ENCODE measurements around the gene MINK1. TPM values are rescaled to one million over a fixed set of nuclear protein-coding genes. Genes with fewer than 3 reads are reported as not detected.

The MINK1 gene
- total and polyA plus RNA-seq, 2 of the 13 experiments (the other 11 are each of a cell fraction or from before 2014, with no cell fraction given): 17.2 to 63.9 TPM

GRCh38 chr17:4858068-4858881 is 25.1 kb downstream of the MINK1 start (continued):
- TF ChIP-seq FIP1L1 (IDR thresholded peaks at IDR 0.05; ENCODE audit: borderline replicate concordance, insufficient read depth, low read depth, low read length): no peak
- TF ChIP-seq THRA (CRISPR knock-in tag; IDR thresholded peaks at IDR 0.05; ENCODE audit: borderline replicate concordance): peak; percentile 48; the same call in 1 of the 2 replicates
- no peak for TF ChIP-seq ZSCAN21 (CRISPR knock-in tag; IDR thresholded peaks at IDR 0.05; ENCODE audit: borderline replicate concordance)
- TF ChIP-seq NCOA2 (CRISPR knock-in tag; IDR thresholded peaks at IDR 0.05): peak; percentile 62
- peak; percentile 96 for TF ChIP-seq SOX5 (CRISPR knock-in tag; IDR thresholded peaks at IDR 0.05; ENCODE audit: borderline replicate concordance)
- TF ChIP-seq ZBTB38 (CRISPR knock-in tag; IDR thresholded peaks at IDR 0.05): no peak
- TF ChIP-seq, protein P1, sequence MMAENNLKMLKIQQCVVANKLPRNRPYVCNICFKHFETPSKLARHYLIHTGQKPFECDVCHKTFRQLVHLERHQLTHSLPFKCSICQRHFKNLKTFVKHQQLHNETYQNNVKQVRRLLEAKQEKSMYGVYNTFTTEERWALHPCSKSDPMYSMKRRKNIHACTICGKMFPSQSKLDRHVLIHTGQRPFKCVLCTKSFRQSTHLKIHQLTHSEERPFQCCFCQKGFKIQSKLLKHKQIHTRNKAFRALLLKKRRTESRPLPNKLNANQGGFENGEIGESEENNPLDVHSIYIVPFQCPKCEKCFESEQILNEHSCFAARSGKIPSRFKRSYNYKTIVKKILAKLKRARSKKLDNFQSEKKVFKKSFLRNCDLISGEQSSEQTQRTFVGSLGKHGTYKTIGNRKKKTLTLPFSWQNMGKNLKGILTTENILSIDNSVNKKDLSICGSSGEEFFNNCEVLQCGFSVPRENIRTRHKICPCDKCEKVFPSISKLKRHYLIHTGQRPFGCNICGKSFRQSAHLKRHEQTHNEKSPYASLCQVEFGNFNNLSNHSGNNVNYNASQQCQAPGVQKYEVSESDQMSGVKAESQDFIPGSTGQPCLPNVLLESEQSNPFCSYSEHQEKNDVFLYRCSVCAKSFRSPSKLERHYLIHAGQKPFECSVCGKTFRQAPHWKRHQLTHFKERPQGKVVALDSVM (CRISPR knock-in tag; IDR thresholded peaks at IDR 0.05): no peak
- TF ChIP-seq TERF1 (CRISPR knock-in tag; IDR thresholded peaks at IDR 0.05): no peak
- TF ChIP-seq, protein P2, sequence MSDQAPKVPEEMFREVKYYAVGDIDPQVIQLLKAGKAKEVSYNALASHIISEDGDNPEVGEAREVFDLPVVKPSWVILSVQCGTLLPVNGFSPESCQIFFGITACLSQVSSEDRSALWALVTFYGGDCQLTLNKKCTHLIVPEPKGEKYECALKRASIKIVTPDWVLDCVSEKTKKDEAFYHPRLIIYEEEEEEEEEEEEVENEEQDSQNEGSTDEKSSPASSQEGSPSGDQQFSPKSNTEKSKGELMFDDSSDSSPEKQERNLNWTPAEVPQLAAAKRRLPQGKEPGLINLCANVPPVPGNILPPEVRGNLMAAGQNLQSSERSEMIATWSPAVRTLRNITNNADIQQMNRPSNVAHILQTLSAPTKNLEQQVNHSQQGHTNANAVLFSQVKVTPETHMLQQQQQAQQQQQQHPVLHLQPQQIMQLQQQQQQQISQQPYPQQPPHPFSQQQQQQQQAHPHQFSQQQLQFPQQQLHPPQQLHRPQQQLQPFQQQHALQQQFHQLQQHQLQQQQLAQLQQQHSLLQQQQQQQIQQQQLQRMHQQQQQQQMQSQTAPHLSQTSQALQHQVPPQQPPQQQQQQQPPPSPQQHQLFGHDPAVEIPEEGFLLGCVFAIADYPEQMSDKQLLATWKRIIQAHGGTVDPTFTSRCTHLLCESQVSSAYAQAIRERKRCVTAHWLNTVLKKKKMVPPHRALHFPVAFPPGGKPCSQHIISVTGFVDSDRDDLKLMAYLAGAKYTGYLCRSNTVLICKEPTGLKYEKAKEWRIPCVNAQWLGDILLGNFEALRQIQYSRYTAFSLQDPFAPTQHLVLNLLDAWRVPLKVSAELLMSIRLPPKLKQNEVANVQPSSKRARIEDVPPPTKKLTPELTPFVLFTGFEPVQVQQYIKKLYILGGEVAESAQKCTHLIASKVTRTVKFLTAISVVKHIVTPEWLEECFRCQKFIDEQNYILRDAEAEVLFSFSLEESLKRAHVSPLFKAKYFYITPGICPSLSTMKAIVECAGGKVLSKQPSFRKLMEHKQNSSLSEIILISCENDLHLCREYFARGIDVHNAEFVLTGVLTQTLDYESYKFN (CRISPR knock-in tag; conservative IDR thresholded peaks at IDR 0.05): peak; percentile 90
- TF ChIP-seq SMC3 (IDR thresholded peaks at IDR 0.05; ENCODE audit: low read length): no peak
- TF ChIP-seq, protein P3, sequence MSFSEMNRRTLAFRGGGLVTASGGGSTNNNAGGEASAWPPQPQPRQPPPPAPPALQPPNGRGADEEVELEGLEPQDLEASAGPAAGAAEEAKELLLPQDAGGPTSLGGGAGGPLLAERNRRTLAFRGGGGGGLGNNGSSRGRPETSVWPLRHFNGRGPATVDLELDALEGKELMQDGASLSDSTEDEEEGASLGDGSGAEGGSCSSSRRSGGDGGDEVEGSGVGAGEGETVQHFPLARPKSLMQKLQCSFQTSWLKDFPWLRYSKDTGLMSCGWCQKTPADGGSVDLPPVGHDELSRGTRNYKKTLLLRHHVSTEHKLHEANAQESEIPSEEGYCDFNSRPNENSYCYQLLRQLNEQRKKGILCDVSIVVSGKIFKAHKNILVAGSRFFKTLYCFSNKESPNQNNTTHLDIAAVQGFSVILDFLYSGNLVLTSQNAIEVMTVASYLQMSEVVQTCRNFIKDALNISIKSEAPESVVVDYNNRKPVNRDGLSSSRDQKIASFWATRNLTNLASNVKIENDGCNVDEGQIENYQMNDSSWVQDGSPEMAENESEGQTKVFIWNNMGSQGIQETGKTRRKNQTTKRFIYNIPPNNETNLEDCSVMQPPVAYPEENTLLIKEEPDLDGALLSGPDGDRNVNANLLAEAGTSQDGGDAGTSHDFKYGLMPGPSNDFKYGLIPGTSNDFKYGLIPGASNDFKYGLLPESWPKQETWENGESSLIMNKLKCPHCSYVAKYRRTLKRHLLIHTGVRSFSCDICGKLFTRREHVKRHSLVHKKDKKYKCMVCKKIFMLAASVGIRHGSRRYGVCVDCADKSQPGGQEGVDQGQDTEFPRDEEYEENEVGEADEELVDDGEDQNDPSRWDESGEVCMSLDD (CRISPR knock-in tag; IDR thresholded peaks at IDR 0.05; ENCODE audit: borderline replicate concordance): no peak
- no peak for TF ChIP-seq ZNF225 (CRISPR knock-in tag; IDR thresholded peaks at IDR 0.05)
- TF ChIP-seq NR2F2 (IDR thresholded peaks at IDR 0.05; ENCODE audit: borderline replicate concordance, low read depth): no peak
- 0 out of 2 replicates have a peak, but pooled peaks have one; percentile 53 for TF ChIP-seq HDAC2 (CRISPR knock-in tag; IDR thresholded peaks at IDR 0.05)
